AG04449 (cell line): ENCODE measurements around the gene GOLIM4.

Experiments
- CTCF ChIA-PET: fragments of 350-600 bp; formaldehyde crosslinking; extraction: SDS; loops from one replicate; lab custom pipeline; 2021; ENCODE audit warnings: antibody characterized with exemption; lab: Yijun Ruan, JAX
- POLR2A ChIA-PET: fragments of 400-600, 350-600 bp; formaldehyde crosslinking; extraction: SDS; loops from one replicate; lab custom pipeline; 2020; ENCODE audit warnings: antibody characterized with exemption, inconsistent platforms; lab: Yijun Ruan, JAX
- DNase-seq: peaks from one replicate; pipeline ENCODE4 v3.0.0-alpha.2; 2010; ENCODE audit warnings: low read depth, low spot score
- H3K4me3 ChIP-seq: 2 replicates; pipeline ENCODE4 v1.5.1; 2011; ENCODE audit warnings: low read depth, mild to moderate bottlenecking, control low read depth, low read length
- TF ChIP-seq, protein P1 (sequence below): IDR thresholded peaks from one replicate; pipeline ENCODE4 v1.5.1; 2011; ENCODE audit warnings: mild to moderate bottlenecking, moderate library complexity, low read length, control low read depth, inconsistent platforms; ENCODE audit not compliant: insufficient read depth; ENCODE audit errors: missing control alignments

The GOLIM4 gene

DNA sequence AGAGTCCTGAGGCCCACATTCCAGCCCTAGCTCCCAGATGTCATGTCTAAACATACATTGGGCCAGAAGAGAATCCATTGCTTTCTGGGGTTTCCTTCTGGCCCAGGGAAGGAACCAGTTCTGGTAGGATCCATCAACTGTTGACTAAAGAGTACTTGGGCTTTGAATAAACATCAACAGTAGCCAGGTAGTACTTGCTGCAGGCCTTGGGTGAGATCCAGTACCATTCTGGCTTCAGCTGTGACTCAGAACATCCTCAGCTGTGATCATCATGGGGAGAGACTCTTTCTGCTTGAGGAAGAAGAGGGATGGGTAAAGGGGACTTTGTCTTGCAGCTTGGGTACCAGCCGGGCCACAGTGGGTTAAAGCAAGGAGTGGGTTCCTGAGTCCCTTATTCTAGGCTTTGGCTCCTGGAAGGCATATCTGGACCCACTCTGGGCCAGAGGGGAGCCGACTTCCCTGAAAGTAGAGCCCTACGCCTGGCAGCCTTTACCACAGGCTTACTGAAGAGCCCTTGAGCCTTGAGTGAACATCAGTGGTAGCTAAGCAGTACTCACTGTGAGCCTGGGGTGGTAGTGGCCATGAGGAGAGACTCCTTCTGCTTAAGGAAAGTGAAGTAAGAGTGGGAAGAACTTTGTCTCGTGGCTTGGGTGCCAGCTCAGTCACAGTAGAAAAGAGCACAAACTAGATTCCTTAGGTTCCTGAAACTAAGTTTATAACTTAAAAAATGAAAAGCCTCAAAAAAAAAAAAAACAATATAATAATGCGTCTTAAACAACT, 128.3 kb downstream of the GOLIM4 start:
- TF ChIP-seq, protein P1, sequence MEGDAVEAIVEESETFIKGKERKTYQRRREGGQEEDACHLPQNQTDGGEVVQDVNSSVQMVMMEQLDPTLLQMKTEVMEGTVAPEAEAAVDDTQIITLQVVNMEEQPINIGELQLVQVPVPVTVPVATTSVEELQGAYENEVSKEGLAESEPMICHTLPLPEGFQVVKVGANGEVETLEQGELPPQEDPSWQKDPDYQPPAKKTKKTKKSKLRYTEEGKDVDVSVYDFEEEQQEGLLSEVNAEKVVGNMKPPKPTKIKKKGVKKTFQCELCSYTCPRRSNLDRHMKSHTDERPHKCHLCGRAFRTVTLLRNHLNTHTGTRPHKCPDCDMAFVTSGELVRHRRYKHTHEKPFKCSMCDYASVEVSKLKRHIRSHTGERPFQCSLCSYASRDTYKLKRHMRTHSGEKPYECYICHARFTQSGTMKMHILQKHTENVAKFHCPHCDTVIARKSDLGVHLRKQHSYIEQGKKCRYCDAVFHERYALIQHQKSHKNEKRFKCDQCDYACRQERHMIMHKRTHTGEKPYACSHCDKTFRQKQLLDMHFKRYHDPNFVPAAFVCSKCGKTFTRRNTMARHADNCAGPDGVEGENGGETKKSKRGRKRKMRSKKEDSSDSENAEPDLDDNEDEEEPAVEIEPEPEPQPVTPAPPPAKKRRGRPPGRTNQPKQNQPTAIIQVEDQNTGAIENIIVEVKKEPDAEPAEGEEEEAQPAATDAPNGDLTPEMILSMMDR: no peak
- H3K4me3 ChIP-seq: no peak overlapping the region
- ChIA-PET POLR2A (no interaction called here), CTCF (interaction anchor here (1.2 kb wide), 1 partner anchor 199 kb away, joined by 3 read pairs; no protein-coding TSS in a partner anchor)
- DNase-seq: no peak
